PC-9 (cell line): ENCODE data around the gene CEP112. TPM values are rescaled to one million over a fixed set of nuclear protein-coding genes. Genes with fewer than 3 reads are reported as not detected.
A peak's percentile ranks its signal among the peaks of the same experiment; 100 is the strongest.

Experiments
- BruUV-seq: library from RNA; stranded (reverse); fragments of 400-500 nt; replicated peaks from 2 replicates; lab custom pipeline; 2021; lab: Mats Ljungman, UMichigan
- CTCF ChIA-PET: fragments of 300-600 bp; sonication (Branson Sonifier 250); formaldehyde crosslinking; loops from one replicate; lab custom pipeline; 2022; ENCODE audit warnings: antibody characterized with exemption; lab: Charles Lee
- POLR2A ChIA-PET: fragments of 300-600 bp; sonication (Branson Sonifier 250); formaldehyde crosslinking; loops from one replicate; lab custom pipeline; 2022; ENCODE audit warnings: antibody characterized with exemption; ENCODE audit not compliant: unreplicated experiment; lab: Charles Lee
- DNase-seq, 2 experiments: peaks; one replicate each; pipeline versions ENCODE4 v3.0.0 to v3.0.0-alpha.2; 2015 to 2022; ENCODE audit warnings: mixed read lengths in 1 of 2
- H2AFZ ChIP-seq: fragments of 200-600 bp; sonication (generic); 2 replicates; pipeline ENCODE4 v1.8.1; 2017; ENCODE audit warnings: antibody characterized with exemption
- H3F3A ChIP-seq: fragments of 200-600 bp; sonication (generic); 2 replicates; pipeline ENCODE4 v1.8.1; 2017; ENCODE audit warnings: antibody characterized with exemption, mild to moderate bottlenecking, low read depth; ENCODE audit not compliant: insufficient read depth
- H3K27ac ChIP-seq: fragments of 200-600 bp; sonication (generic); 2 replicates; pipeline ENCODE4 v1.6.1; 2016; ENCODE audit warnings: mixed run types
- H3K27me3 ChIP-seq: fragments of 200-600 bp; sonication (generic); 2 replicates; pipeline ENCODE4 v1.6.1; 2016; ENCODE audit warnings: low read depth, mixed run types; ENCODE audit not compliant: insufficient read depth
- H3K36me3 ChIP-seq: fragments of 200-600 bp; sonication (generic); 2 replicates; pipeline ENCODE4 v1.6.1; 2016; ENCODE audit warnings: low read depth, mixed run types
- H3K4me1 ChIP-seq: fragments of 200-600 bp; sonication (generic); replicated peaks from 2 replicates; pipeline ENCODE4 v1.6.1; 2016; ENCODE audit warnings: mixed run types; ENCODE audit not compliant: insufficient read depth
- H3K4me2 ChIP-seq: fragments of 200-600 bp; sonication (generic); 2 replicates; pipeline ENCODE4 v1.6.1; 2017; ENCODE audit warnings: mixed run types
- H3K4me3 ChIP-seq: fragments of 200-600 bp; sonication (generic); 2 replicates; pipeline ENCODE4 v1.6.1; 2016; ENCODE audit warnings: mixed run types
- H3K79me2 ChIP-seq: fragments of 200-600 bp; sonication (generic); 2 replicates; pipeline ENCODE4 v1.6.1; 2017; ENCODE audit warnings: low read depth, mixed run types
- H3K9me2 ChIP-seq: fragments of 200-600 bp; sonication (generic); 2 replicates; pipeline ENCODE4 v1.8.1; 2017; ENCODE audit warnings: mild to moderate bottlenecking; ENCODE audit not compliant: insufficient read depth
- H3K9me3 ChIP-seq: fragments of 200-600 bp; sonication (generic); 2 replicates; pipeline ENCODE4 v1.8.1; 2016; ENCODE audit warnings: low read depth; ENCODE audit not compliant: insufficient read depth
- H4K20me1 ChIP-seq: fragments of 200-600 bp; sonication (generic); 2 replicates; pipeline ENCODE4 v1.8.1; 2017; ENCODE audit not compliant: insufficient read depth
- EZH2 ChIP-seq: fragments of 200-600 bp; sonication (generic); IDR thresholded peaks from 2 replicates; pipeline ENCODE4 v1.8.0; 2017; ENCODE audit warnings: antibody characterized with exemption, low read depth
- intact Hi-C: fragments of 100-400 bp; cut with micrococcal nuclease; formaldehyde crosslinking; loops from one replicate; pipeline ENCODE4 v1.10.0; 2022; ENCODE audit not compliant: unreplicated experiment
- total RNA-seq: library from RNA; stranded (reverse); gene quantifications from 2 replicates; pipeline ENCODE4 v1.2.3, GENCODE V29; 2021
- TF ChIP-seq, protein P1 (sequence below): fragments of 200-600 bp; sonication (generic); conservative IDR thresholded peaks from 2 replicates; pipeline ENCODE4 v1.6.1; 2017; ENCODE audit warnings: mixed run types, antibody characterized with exemption, mild to moderate bottlenecking, moderate library complexity

CEP112 gene
- total RNA-seq, 1 experiment from 2014 or later, result 4.3 TPM

GRCh38 chr17:65790241-65790640, 401.7 kb downstream of the CEP112 start:
- H3K9me3 ChIP-seq, result peaks cover 5% of the 10 kb centered on the region
- TF ChIP-seq, protein P1, sequence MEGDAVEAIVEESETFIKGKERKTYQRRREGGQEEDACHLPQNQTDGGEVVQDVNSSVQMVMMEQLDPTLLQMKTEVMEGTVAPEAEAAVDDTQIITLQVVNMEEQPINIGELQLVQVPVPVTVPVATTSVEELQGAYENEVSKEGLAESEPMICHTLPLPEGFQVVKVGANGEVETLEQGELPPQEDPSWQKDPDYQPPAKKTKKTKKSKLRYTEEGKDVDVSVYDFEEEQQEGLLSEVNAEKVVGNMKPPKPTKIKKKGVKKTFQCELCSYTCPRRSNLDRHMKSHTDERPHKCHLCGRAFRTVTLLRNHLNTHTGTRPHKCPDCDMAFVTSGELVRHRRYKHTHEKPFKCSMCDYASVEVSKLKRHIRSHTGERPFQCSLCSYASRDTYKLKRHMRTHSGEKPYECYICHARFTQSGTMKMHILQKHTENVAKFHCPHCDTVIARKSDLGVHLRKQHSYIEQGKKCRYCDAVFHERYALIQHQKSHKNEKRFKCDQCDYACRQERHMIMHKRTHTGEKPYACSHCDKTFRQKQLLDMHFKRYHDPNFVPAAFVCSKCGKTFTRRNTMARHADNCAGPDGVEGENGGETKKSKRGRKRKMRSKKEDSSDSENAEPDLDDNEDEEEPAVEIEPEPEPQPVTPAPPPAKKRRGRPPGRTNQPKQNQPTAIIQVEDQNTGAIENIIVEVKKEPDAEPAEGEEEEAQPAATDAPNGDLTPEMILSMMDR, result no peak
- no peak for TF ChIP-seq EZH2
- H2AFZ ChIP-seq, result no peak overlapping the region
- H3K79me2 ChIP-seq, result no peaks in the 10 kb centered on the region
- H3K4me1 ChIP-seq, result peaks cover 9% of the 10 kb centered on the region
- H3K4me2 ChIP-seq, result no peak overlapping the region
- no peak for DNase-seq
- peaks cover 5% of the 10 kb centered on the region; the same call in 1 of the 2 replicates for H3F3A ChIP-seq
- ChIA-PET POLR2A (no interaction called here), CTCF (no interaction called here)
- H3K27me3 ChIP-seq, result no peaks in the 10 kb centered on the region
- no peak overlapping the region for H3K27ac ChIP-seq
- no peaks in the 10 kb centered on the region for H3K36me3 ChIP-seq
- H4K20me1 ChIP-seq, result no peaks in the 10 kb centered on the region
- no peak overlapping the region for H3K4me3 ChIP-seq
- intact Hi-C loops, result no loop called here
- BruUV-seq, result no TSS peak
- no peaks in the 10 kb centered on the region for H3K9me2 ChIP-seq

DNA sequence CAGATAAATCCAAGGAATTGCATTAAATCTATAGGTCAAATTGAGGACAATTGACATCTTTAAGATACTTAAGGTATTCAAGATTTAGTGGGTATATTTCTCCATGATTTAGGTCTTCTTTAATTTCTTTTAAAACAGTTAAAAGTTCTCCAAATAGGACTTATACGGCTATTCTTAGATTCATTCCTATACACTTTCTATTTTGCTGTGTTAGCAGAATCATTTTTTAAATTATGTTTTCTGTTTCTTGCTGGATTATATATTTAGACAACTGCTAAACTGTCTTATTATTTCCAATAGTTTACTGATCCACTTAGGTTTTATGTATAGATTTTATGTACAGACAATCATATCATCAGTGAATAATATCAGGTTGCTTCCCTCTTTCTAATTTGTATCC, 404.4 kb downstream of the CEP112 start:
- Histone ChIP-seq H4K20me1 (no peaks in the 10 kb centered on the region), H3K4me1 (peaks cover 31% of the 10 kb centered on the region), H3K27ac (no peak overlapping the region), H3K27me3 (no peaks in the 10 kb centered on the region), H3K4me2 (no peak overlapping the region), H2AFZ (no peak overlapping the region), H3K9me3 (peaks cover 6% of the 10 kb centered on the region), H3K4me3 (no peak overlapping the region), H3F3A (peaks cover 26% of the 10 kb centered on the region; the same call in 1 of the 2 replicates), H3K9me2 (no peaks in the 10 kb centered on the region), H3K79me2 (no peaks in the 10 kb centered on the region), H3K36me3 (no peaks in the 10 kb centered on the region)
- no TSS peak for BruUV-seq
- CTCF ChIA-PET, result no interaction called here
- POLR2A ChIA-PET, result no interaction called here
- intact Hi-C loops, result loop anchor here (5.0 kb wide), 1 partner anchor 225 kb away; the partner anchor contains the start of gene AXIN2
- DNase-seq, result no peak
- no peak for TF ChIP-seq EZH2

GRCh38 chr17:65786479-65786878, 405.5 kb downstream of the CEP112 start:
- H3K27me3 ChIP-seq, result no peaks in the 10 kb centered on the region
- H3K79me2 ChIP-seq, result no peaks in the 10 kb centered on the region
- no peaks in the 10 kb centered on the region for H4K20me1 ChIP-seq
- peaks cover 9% of the 10 kb centered on the region for H3K9me3 ChIP-seq
- DNase-seq, result no peak
- H3K9me2 ChIP-seq, result no peaks in the 10 kb centered on the region
- intact Hi-C loops, result loop anchor here (5.0 kb wide), 1 partner anchor 224 kb away; the partner anchor contains the start of gene AXIN2
- no peaks in the 10 kb centered on the region for H3K36me3 ChIP-seq
- BruUV-seq, result no TSS peak
- H3K4me1 ChIP-seq, result peaks cover 31% of the 10 kb centered on the region
- peaks cover 26% of the 10 kb centered on the region; the same call in 1 of the 2 replicates for H3F3A ChIP-seq
- H2AFZ ChIP-seq, result no peak overlapping the region
- no peak overlapping the region for H3K27ac ChIP-seq
- TF ChIP-seq, protein P1, result no peak
- TF ChIP-seq EZH2, result no peak
- ChIA-PET POLR2A (interaction anchor here (0.6 kb wide), 1 partner anchor 16 kb away, joined by 7 read pairs; no protein-coding TSS in a partner anchor), CTCF (no interaction called here)
- no peak overlapping the region for H3K4me3 ChIP-seq
- no peak overlapping the region for H3K4me2 ChIP-seq

GRCh38 chr17:65785109-65785508, 406.8 kb downstream of the CEP112 start:
- DNase-seq, result peak; percentile 8 to 91
- H3F3A ChIP-seq, result peaks cover 26% of the 10 kb centered on the region; the same call in 1 of the 2 replicates
- H3K9me3 ChIP-seq, result peaks cover 9% of the 10 kb centered on the region
- POLR2A ChIA-PET, result no interaction called here
- H3K4me2 ChIP-seq, result peak overlapping the region; percentile 8
- no peak overlapping the region for H3K4me3 ChIP-seq
- H3K27me3 ChIP-seq, result no peaks in the 10 kb centered on the region
- H3K27ac ChIP-seq, result peak overlapping the region; percentile 77
- CTCF ChIA-PET, result no interaction called here
- H2AFZ ChIP-seq, result no peak overlapping the region
- no peaks in the 10 kb centered on the region for H4K20me1 ChIP-seq
- no peaks in the 10 kb centered on the region for H3K9me2 ChIP-seq
- no peaks in the 10 kb centered on the region for H3K36me3 ChIP-seq
- peaks cover 31% of the 10 kb centered on the region for H3K4me1 ChIP-seq
- intact Hi-C loops, result loop anchor here (1.0 to 5.0 kb wide), 2 partner anchors 35 to 223 kb away; partner anchors contain the start of gene AXIN2
- TF ChIP-seq EZH2, result no peak
- TF ChIP-seq, protein P1, result no peak
- no TSS peak for BruUV-seq
- no peaks in the 10 kb centered on the region for H3K79me2 ChIP-seq
